Measurements from ENCODE around the gene ACOX3. TPM values are rescaled to one million over a fixed set of nuclear protein-coding genes. Genes with fewer than 3 reads are reported as not detected.

ACOX3 gene
- total RNA-seq, 1 donor from 2014 or later: 74.5 TPM

DNA sequence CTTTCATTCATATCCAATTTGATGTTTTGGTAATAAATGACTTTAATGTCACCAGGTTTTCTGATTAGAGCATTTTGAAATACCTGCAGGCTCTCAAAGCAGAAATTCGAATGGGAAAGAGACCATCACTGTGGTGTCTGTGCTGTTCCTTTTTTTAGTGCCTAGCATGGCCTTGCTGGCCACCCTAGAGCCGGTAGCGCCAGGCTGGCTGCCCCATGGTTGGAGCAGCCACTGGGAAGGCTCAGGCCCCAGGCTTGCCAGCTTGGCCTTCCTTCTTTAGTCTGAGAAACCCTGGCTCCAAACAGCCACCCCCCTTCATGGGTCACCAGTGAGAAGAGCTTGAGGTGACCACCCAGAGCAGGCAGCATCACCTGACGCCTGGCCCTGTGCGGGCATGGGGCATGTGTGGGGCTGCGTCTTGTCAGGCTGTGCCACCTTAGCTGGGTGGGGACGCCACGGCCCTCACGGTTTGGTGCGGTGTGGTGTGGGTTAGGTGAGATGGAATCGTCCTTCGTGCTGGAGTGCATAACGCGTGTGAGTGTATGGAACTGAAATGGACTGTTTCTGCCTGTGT, 30.0 kb upstream of the ACOX3 start:
- no peak overlapping the region for H3K4me3 ChIP-seq
- H3K27ac ChIP-seq: no peak overlapping the region
- TF ChIP-seq, protein P1, sequence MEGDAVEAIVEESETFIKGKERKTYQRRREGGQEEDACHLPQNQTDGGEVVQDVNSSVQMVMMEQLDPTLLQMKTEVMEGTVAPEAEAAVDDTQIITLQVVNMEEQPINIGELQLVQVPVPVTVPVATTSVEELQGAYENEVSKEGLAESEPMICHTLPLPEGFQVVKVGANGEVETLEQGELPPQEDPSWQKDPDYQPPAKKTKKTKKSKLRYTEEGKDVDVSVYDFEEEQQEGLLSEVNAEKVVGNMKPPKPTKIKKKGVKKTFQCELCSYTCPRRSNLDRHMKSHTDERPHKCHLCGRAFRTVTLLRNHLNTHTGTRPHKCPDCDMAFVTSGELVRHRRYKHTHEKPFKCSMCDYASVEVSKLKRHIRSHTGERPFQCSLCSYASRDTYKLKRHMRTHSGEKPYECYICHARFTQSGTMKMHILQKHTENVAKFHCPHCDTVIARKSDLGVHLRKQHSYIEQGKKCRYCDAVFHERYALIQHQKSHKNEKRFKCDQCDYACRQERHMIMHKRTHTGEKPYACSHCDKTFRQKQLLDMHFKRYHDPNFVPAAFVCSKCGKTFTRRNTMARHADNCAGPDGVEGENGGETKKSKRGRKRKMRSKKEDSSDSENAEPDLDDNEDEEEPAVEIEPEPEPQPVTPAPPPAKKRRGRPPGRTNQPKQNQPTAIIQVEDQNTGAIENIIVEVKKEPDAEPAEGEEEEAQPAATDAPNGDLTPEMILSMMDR (IDR thresholded peaks at IDR 0.05): no peak
- no peaks in the 10 kb centered on the region for H3K27me3 ChIP-seq
- no peaks in the 10 kb centered on the region for H3K9me3 ChIP-seq
- intact Hi-C loops (cut with DNase I): no loop called here
- peaks cover 9 to 26% of the 10 kb centered on the region in 2 donors for H3K4me1 ChIP-seq
- peaks cover 15 to 45% of the 10 kb centered on the region in 2 donors for H3K36me3 ChIP-seq
- no peak for DNase-seq (ENCODE audit: low spot score in 2 of 2)

DNA sequence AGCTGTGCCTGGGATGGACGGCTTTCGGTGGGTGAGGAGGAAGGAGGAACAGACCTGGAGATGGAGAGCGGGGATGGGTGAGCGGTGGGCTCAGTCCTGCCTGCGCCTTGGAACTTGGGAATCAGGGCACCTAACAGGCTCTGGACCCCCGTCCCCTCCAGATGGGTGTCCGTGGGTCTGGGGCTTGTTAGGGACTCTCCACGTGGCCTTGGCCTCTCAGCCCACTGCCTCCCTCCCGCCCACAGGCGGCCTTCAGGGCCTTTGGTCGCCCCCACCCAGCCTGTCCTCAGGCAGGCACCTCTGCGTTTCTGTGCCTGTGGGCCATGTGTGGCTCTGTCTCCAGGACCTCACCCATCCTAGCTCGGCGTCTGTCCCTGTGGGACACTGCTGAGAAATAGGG, 29.0 kb upstream of the ACOX3 start:
- no peaks in the 10 kb centered on the region for H3K9me3 ChIP-seq
- H3K36me3 ChIP-seq: peaks cover 23 to 51% of the 10 kb centered on the region in 2 donors
- no peaks in the 10 kb centered on the region for H3K27me3 ChIP-seq
- peaks cover 9 to 25% of the 10 kb centered on the region in 2 donors for H3K4me1 ChIP-seq
- intact Hi-C loops (cut with DNase I): loop anchor here (2.0 kb wide), 1 partner anchor 77 kb away; no protein-coding TSS in a partner anchor
- TF ChIP-seq, protein P1 (IDR thresholded peaks at IDR 0.05): no peak
- H3K27ac ChIP-seq: no peak overlapping the region
- H3K4me3 ChIP-seq: no peak overlapping the region
- no peak for DNase-seq (ENCODE audit: low spot score in 2 of 2)

DNA sequence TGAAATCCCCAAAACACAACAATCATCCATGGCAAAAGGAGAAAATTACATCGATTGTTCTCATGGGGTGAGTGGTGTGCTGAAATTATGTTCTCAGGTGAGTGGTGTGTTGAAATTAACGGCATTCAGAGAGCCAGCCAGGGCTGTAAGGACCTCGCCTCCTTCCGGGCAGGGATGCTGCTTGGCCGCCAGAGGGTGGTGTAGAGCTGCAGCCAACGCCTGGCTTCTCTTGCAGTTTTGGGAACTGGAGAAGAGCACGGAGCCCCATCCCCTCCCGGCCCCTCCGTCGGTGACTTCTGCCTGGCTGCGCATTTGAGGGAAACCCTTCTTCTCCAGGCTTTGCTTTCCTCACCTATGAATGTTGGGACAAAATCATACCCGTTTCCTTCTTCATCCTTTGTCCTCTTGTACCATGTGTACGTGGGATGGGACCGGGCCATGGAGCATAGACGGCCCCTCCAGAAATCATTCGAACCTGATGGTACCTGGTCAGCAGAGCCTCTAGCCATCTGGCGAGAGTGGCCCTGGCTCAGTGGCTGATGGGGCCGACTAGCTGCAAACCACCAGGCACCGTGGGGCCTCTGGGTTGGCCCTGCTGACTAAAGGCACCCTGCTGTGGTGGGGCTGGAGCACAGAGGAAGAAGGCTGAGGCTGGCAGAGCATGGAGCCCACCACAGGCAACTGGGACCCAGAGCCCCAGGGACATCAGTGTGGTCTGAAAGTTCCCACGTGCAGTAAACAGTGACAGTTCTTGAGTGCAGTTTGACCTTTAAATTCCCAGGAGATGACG, 28.4 kb upstream of the ACOX3 start:
- TF ChIP-seq, protein P1 (IDR thresholded peaks at IDR 0.05): peak; percentile 63 to 93 (median 92)
- intact Hi-C loops (cut with DNase I): loop anchor here (1.0 to 2.0 kb wide), 2 partner anchors 78 to 125 kb away; no protein-coding TSS in a partner anchor
- Histone ChIP-seq H3K36me3 (peaks cover 26 to 54% of the 10 kb centered on the region in 2 donors), H3K27ac (no peak overlapping the region), H3K4me1 (peaks cover 8 to 19% of the 10 kb centered on the region in 2 donors), H3K9me3 (no peaks in the 10 kb centered on the region), H3K27me3 (no peaks in the 10 kb centered on the region), H3K4me3 (no peak overlapping the region)
- DNase-seq (ENCODE audit: low spot score in 2 of 2): no peak

DNA sequence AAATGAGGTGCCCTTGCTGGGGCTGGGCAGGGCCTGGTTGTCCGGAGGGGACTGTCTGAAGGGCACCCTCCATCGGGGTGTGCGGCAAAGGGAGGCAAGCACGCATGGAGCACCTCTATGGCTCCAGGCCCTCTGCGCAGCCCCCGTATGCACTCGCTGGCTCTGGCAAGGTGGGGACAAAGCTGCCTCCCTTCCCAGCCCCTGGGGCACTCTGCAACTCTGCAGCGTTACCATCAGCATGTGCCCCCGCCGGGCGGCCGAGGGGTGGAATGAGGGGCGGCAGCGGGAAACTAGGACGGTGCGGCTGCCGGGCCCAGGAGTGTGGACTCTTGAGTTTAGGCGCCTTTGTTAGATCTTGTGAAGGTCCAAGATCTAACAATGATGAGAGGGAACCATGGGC, 26.5 kb upstream of the ACOX3 start:
- TF ChIP-seq, protein P1 (IDR thresholded peaks at IDR 0.05): no peak
- no peaks in the 10 kb centered on the region for H3K27me3 ChIP-seq
- DNase-seq (ENCODE audit: low spot score in 2 of 2): no peak
- no peak overlapping the region for H3K27ac ChIP-seq
- H3K4me1 ChIP-seq: peaks cover 0 to 1% of the 10 kb centered on the region in 2 donors
- H3K9me3 ChIP-seq: no peaks in the 10 kb centered on the region
- intact Hi-C loops (cut with DNase I): no loop called here
- H3K4me3 ChIP-seq: no peak overlapping the region
- peaks cover 26 to 69% of the 10 kb centered on the region in 2 donors for H3K36me3 ChIP-seq

DNA sequence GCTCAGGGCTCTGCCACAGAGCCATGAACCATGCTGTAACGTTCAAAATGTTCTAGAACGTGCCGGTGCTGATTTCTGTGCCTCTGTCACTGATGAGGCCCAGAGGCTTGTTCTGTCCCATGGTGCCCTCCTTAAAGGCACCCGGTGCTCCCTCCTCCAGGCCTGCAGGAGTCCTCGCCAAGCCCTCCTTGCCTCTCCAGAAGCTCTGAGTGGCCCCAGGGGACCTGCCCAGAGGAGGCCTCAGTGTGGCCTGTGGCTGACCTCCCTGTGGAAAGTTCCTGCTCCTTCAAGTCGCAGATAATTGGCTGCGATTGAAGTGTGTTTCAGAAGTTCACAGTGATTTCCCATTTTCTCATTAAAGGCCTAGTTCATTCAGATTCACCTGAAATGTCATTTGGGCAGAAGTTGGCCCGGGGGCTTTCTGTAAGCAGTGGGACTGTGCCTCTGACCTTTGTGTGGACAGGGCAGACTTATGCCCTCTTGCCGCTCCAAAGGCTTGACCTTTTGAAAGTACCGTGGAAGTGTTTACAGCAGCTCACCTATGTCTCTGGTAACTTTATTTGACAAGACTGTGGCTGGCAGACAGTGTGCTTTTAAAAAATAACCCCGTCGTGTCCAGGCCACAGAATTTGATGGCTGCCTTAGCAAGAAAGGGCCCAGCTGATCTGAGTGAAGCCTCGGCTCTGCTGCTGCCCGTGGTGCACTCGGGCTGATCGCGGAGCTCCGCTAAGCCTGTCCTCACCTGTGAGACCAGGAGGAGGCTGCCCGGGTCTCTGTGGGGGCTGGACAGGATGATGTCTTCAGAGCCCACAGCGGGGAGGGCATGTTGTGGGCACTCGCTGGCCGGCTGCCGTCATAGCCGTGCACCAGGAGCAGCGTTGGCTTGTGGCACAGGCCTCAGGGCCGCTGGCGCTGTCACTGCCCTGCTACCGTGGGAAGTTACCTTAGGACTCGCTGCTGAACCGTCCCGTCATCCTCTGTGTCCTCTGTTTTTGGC, 25.4 kb upstream of the ACOX3 start:
- Histone ChIP-seq H3K9me3 (no peaks in the 10 kb centered on the region), H3K4me3 (no peak overlapping the region), H3K27me3 (no peaks in the 10 kb centered on the region), H3K4me1 (no peaks in the 10 kb centered on the region), H3K27ac (no peak overlapping the region), H3K36me3 (peaks cover 27 to 80% of the 10 kb centered on the region in 2 donors)
- TF ChIP-seq, protein P1 (IDR thresholded peaks at IDR 0.05): no peak
- intact Hi-C loops (cut with DNase I): no loop called here
- DNase-seq (ENCODE audit: low spot score in 2 of 2): no peak

Measured in ascending aorta (tissue), 2 donors.